Neural cell (in vitro differentiated cells): ENCODE measurements around the gene ADCY2. TPM values are rescaled to one million over a fixed set of nuclear protein-coding genes. Genes with fewer than 3 reads are reported as not detected.

Experiments used
- H2AFZ ChIP-seq: fragments of 200-600, 300-800 bp; sonication (generic), shearing (Covaris generic); 2 replicates; pipeline ENCODE4 v1.6.0; 2014; ENCODE audit warnings: low read depth, mild to moderate bottlenecking, antibody characterized with exemption, low read length, moderate library complexity
- H3F3A ChIP-seq: fragments of 200-600 bp; shearing (Covaris generic); 2 replicates; pipeline ENCODE4 v1.6.1; 2016; ENCODE audit warnings: mild to moderate bottlenecking, moderate library complexity, mixed read lengths, antibody characterized with exemption, low read length; ENCODE audit not compliant: insufficient read depth, poor library complexity, severe bottlenecking
- H3K27ac ChIP-seq: fragments of 200-600, 300-800 bp; sonication (generic), shearing (Covaris generic); 2 replicates; pipeline ENCODE4 v1.5.1; 2014; ENCODE audit warnings: mild to moderate bottlenecking, low read length, moderate library complexity
- H3K27me3 ChIP-seq: fragments of 300-800, 200-600 bp; sonication (generic), shearing (Covaris generic); 2 replicates; pipeline ENCODE4 v1.6.0; 2014; ENCODE audit warnings: mild to moderate bottlenecking, low read depth, low read length, moderate library complexity; ENCODE audit not compliant: insufficient read depth
- H3K36me3 ChIP-seq: fragments of 300-800, 200-600 bp; sonication (generic), shearing (Covaris generic); 2 replicates; pipeline ENCODE4 v1.5.1; 2014; ENCODE audit warnings: mild to moderate bottlenecking, antibody characterized with exemption, low read length, moderate library complexity; ENCODE audit not compliant: insufficient read depth
- H3K4me2 ChIP-seq: fragments of 300-800, 200-600 bp; sonication (generic), shearing (Covaris generic); 2 replicates; pipeline ENCODE4 v1.6.0; 2014; ENCODE audit warnings: mild to moderate bottlenecking, low read length
- H3K4me3 ChIP-seq: fragments of 300-800, 200-600 bp; sonication (generic), shearing (Covaris generic); 2 replicates; pipeline ENCODE4 v1.5.1; 2014; ENCODE audit warnings: mild to moderate bottlenecking, low read length, moderate library complexity
- H3K79me2 ChIP-seq: fragments of 200-600 bp; shearing (Covaris generic); replicated peaks from 2 replicates; pipeline ENCODE4 v1.6.0; 2014; ENCODE audit warnings: mild to moderate bottlenecking, low read length, moderate library complexity; ENCODE audit not compliant: insufficient read depth
- H3K9ac ChIP-seq: fragments of 300-800, 200-600 bp; sonication (generic), shearing (Covaris generic); 2 replicates; pipeline ENCODE4 v1.6.1; 2016; ENCODE audit warnings: mild to moderate bottlenecking, low read length, mixed read lengths
- H3K9me2 ChIP-seq: fragments of 200-600 bp; shearing (Covaris generic); 2 replicates; pipeline ENCODE4 v1.6.1; 2016; ENCODE audit warnings: mild to moderate bottlenecking, low read length, mixed read lengths; ENCODE audit not compliant: insufficient read depth
- H3K9me3 ChIP-seq: fragments of 200-600, 300-800 bp; sonication (generic), shearing (Covaris generic); 2 replicates; pipeline ENCODE4 v1.6.1; 2016; ENCODE audit warnings: mild to moderate bottlenecking, mixed run types, low read length, moderate library complexity, mixed read lengths
- H4K20me1 ChIP-seq: fragments of 200-600 bp; shearing (Covaris generic); 2 replicates; pipeline ENCODE4 v1.6.1; 2016; ENCODE audit warnings: mild to moderate bottlenecking, mixed run types; ENCODE audit not compliant: insufficient read depth
- EP300 ChIP-seq: fragments of 450-650 bp; conservative IDR thresholded peaks from 2 replicates; pipeline ENCODE4 v1.6.1; 2014; ENCODE audit warnings: antibody characterized with exemption, mild to moderate bottlenecking, moderate library complexity; ENCODE audit not compliant: poor library complexity, severe bottlenecking
- EZH2 ChIP-seq: fragments of 200-600, 300-800 bp; shearing (Covaris generic), sonication (generic); IDR thresholded peaks from 2 replicates; pipeline ENCODE4 v1.6.1; 2014; ENCODE audit warnings: antibody characterized with exemption, low read length, borderline replicate concordance, mild to moderate bottlenecking; ENCODE audit not compliant: insufficient read depth, poor library complexity, severe bottlenecking
- MXI1 ChIP-seq: fragments of 450-650 bp; conservative IDR thresholded peaks from 2 replicates; pipeline ENCODE4 v1.6.1; 2014; ENCODE audit warnings: antibody characterized with exemption, mild to moderate bottlenecking; ENCODE audit not compliant: poor library complexity, severe bottlenecking
- POLR2AphosphoS5 ChIP-seq: IDR thresholded peaks from 2 replicates; pipeline ENCODE4 v1.6.1; 2012
- RAD21 ChIP-seq: fragments of 450-650 bp; conservative IDR thresholded peaks from 2 replicates; pipeline ENCODE4 v1.6.1; 2014; ENCODE audit warnings: antibody characterized with exemption, mild to moderate bottlenecking, moderate library complexity
- SMC3 ChIP-seq: fragments of 450-650 bp; conservative IDR thresholded peaks from 2 replicates; pipeline ENCODE4 v1.6.1; 2014; ENCODE audit warnings: antibody characterized with exemption, mild to moderate bottlenecking, moderate library complexity; ENCODE audit not compliant: poor library complexity
- TAF1 ChIP-seq: IDR thresholded peaks from 2 replicates; pipeline ENCODE4 v1.6.1; 2012; ENCODE audit warnings: low read depth
- polyA plus RNA-seq: library from polyadenylated mRNA; depleted of rRNA; stranded (reverse); fragments of >200 nt; gene quantifications from 2 replicates; pipeline ENCODE4 v1.2.3, GENCODE V29; 2014
- TF ChIP-seq, protein P1 (sequence below): IDR thresholded peaks from 2 replicates; pipeline ENCODE4 v1.6.1; 2012; ENCODE audit warnings: borderline replicate concordance
- TF ChIP-seq, protein P2 (sequence below): fragments of 450-650 bp; IDR thresholded peaks from 2 replicates; pipeline ENCODE4 v1.5.1; 2014; ENCODE audit warnings: antibody characterized with exemption, mild to moderate bottlenecking, moderate library complexity; ENCODE audit not compliant: poor library complexity, severe bottlenecking

The ADCY2 gene
- polyA plus RNA-seq, 1 donor from 2014 or later: 1.9 TPM

DNA sequence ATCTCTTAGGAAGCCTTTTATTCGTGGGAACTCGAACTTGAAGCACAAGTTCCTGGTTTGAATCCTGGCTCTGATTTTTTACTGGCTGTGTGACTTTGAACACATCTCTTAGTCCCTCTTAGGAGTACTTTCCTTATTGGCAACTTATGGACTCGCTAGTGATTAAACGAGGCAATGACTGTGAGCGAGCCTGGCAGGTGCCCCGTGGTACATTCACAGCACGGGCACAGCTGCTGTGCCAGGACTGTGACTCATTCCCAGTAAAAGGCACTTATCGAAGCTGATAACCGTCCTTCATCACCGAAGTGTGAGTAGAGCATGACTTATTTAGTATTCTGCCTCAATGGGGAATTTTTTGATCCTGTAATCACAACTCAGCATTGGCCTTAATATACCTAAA is 432.3 kb downstream of the ADCY2 start:
- Histone ChIP-seq H3K36me3 (no peaks in the 10 kb centered on the region), H4K20me1 (no peaks in the 10 kb centered on the region), H3K9ac (no peak overlapping the region), H3F3A (no peaks in the 10 kb centered on the region), H3K9me3 (no peaks in the 10 kb centered on the region), H3K9me2 (no peaks in the 10 kb centered on the region), H3K27me3 (no peaks in the 10 kb centered on the region), H3K79me2 (no peaks in the 10 kb centered on the region), H2AFZ (no peak overlapping the region), H3K27ac (no peak overlapping the region), H3K4me3 (no peak overlapping the region), H3K4me2 (no peak overlapping the region)
- TF ChIP-seq, protein P1, sequence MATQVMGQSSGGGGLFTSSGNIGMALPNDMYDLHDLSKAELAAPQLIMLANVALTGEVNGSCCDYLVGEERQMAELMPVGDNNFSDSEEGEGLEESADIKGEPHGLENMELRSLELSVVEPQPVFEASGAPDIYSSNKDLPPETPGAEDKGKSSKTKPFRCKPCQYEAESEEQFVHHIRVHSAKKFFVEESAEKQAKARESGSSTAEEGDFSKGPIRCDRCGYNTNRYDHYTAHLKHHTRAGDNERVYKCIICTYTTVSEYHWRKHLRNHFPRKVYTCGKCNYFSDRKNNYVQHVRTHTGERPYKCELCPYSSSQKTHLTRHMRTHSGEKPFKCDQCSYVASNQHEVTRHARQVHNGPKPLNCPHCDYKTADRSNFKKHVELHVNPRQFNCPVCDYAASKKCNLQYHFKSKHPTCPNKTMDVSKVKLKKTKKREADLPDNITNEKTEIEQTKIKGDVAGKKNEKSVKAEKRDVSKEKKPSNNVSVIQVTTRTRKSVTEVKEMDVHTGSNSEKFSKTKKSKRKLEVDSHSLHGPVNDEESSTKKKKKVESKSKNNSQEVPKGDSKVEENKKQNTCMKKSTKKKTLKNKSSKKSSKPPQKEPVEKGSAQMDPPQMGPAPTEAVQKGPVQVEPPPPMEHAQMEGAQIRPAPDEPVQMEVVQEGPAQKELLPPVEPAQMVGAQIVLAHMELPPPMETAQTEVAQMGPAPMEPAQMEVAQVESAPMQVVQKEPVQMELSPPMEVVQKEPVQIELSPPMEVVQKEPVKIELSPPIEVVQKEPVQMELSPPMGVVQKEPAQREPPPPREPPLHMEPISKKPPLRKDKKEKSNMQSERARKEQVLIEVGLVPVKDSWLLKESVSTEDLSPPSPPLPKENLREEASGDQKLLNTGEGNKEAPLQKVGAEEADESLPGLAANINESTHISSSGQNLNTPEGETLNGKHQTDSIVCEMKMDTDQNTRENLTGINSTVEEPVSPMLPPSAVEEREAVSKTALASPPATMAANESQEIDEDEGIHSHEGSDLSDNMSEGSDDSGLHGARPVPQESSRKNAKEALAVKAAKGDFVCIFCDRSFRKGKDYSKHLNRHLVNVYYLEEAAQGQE: no peak
- TF ChIP-seq TAF1 (no peak), MXI1 (no peak)
- TF ChIP-seq, protein P2, sequence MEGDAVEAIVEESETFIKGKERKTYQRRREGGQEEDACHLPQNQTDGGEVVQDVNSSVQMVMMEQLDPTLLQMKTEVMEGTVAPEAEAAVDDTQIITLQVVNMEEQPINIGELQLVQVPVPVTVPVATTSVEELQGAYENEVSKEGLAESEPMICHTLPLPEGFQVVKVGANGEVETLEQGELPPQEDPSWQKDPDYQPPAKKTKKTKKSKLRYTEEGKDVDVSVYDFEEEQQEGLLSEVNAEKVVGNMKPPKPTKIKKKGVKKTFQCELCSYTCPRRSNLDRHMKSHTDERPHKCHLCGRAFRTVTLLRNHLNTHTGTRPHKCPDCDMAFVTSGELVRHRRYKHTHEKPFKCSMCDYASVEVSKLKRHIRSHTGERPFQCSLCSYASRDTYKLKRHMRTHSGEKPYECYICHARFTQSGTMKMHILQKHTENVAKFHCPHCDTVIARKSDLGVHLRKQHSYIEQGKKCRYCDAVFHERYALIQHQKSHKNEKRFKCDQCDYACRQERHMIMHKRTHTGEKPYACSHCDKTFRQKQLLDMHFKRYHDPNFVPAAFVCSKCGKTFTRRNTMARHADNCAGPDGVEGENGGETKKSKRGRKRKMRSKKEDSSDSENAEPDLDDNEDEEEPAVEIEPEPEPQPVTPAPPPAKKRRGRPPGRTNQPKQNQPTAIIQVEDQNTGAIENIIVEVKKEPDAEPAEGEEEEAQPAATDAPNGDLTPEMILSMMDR: no peak

DNA sequence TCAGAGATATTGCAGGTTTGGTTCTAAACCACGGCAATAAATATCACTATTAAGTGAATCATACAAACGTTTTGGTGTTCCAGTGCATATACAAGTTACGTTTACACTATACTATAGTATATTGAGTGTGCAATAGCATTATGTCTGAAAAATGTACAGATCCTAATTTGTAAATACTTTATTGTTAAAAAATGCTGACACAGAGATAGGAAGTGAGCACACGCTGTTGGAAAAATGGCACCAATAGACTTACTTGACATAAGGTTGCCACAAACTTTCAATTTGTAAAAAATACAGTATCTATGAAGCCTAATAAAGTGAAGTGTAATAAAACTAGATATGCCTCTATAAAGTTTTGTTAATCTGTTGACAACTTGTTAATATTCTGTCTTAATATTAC is 439.0 kb downstream of the ADCY2 start:
- no peak overlapping the region for H3K27ac ChIP-seq
- no peak overlapping the region for H2AFZ ChIP-seq
- H3K9me2 ChIP-seq: no peaks in the 10 kb centered on the region
- no peak overlapping the region for H3K4me3 ChIP-seq
- H4K20me1 ChIP-seq: no peaks in the 10 kb centered on the region
- no peaks in the 10 kb centered on the region for H3K36me3 ChIP-seq
- no peaks in the 10 kb centered on the region for H3K79me2 ChIP-seq
- H3K27me3 ChIP-seq: no peaks in the 10 kb centered on the region
- no peaks in the 10 kb centered on the region for H3F3A ChIP-seq
- H3K4me2 ChIP-seq: no peak overlapping the region
- no peak overlapping the region for H3K9ac ChIP-seq
- TF ChIP-seq EP300 (no peak), POLR2AphosphoS5 (no peak), SMC3 (no peak), EZH2 (no peak), MXI1 (no peak), TAF1 (no peak), RAD21 (no peak)
- TF ChIP-seq, protein P1: no peak
- TF ChIP-seq, protein P2: no peak
- no peaks in the 10 kb centered on the region for H3K9me3 ChIP-seq
